GM12878 (cell line): Measurements from ENCODE around the gene C16orf74. TPM values are rescaled to one million over a fixed set of nuclear protein-coding genes. Genes with fewer than 3 reads are reported as not detected.

ENCODE experiments used
- ATAC-seq: fragments of 200-7000 bp; cut with Tn5 transposase; 3 replicates; pipeline ENCODE4 v1.9.1; 2020; ENCODE audit warnings: mild to moderate bottlenecking, moderate library complexity
- BruUV-seq: library from RNA; stranded (reverse); fragments of 400-500 nt; replicated peaks from 2 replicates; lab custom pipeline; 2021; lab: Mats Ljungman, UMichigan
- CTCF ChIA-PET: fragments of 300-600 bp; sonication (Branson Sonifier 250); formaldehyde crosslinking; extraction: SDS; loops from one replicate; lab custom pipeline; 2021; ENCODE audit warnings: inconsistent platforms; lab: Yijun Ruan, JAX
- POLR2A ChIA-PET: fragments of 350-600 bp; formaldehyde crosslinking; extraction: SDS; loops from one replicate; lab custom pipeline; 2021; ENCODE audit warnings: inconsistent platforms; lab: Charles Lee
- RAD21 ChIA-PET: fragments of 300-600 bp; sonication (Branson Sonifier 250); formaldehyde crosslinking; loops from one replicate; lab custom pipeline; 2023; ENCODE audit warnings: antibody characterized with exemption; ENCODE audit not compliant: unreplicated experiment; lab: Charles Lee
- SMC1A ChIA-PET: fragments of 300-600 bp; sonication (Branson Sonifier 250); formaldehyde crosslinking; loops from one replicate; lab custom pipeline; 2023; ENCODE audit not compliant: unreplicated experiment, uncharacterized antibody; lab: Charles Lee
- DNase-seq: peaks from one replicate; pipeline ENCODE4 v3.0.0-alpha.2; 2011; ENCODE audit warnings: low read depth, low spot score
- FAIRE-seq: peaks from 3 replicates; lab custom pipeline; 2011; peaks lifted over from hg19 to GRCh38; lab: Jason Lieb, UNC
- H2AFZ ChIP-seq: 2 replicates; pipeline ENCODE4 v1.6.0; 2011; ENCODE audit warnings: low read depth, low read length, control low read depth; ENCODE audit not compliant: control insufficient read depth
- H3K27ac ChIP-seq: 2 replicates; pipeline ENCODE4 v1.5.1; 2011; ENCODE audit warnings: control low read depth; ENCODE audit not compliant: control insufficient read depth, insufficient read depth
- H3K27me3 ChIP-seq, 2 experiments: replicated peaks in 1 of 2; 2 replicates each; pipeline versions ENCODE4 v1.6.0 to v1.6.1; 2011; ENCODE audit warnings: low read length in 1 of 2; ENCODE audit not compliant: control insufficient read depth in 2 of 2, insufficient read depth in 2 of 2
- H3K36me3 ChIP-seq, 2 experiments: 2 replicates each; pipeline ENCODE4 v1.5.1; 2011; ENCODE audit warnings: low read length in 1 of 2; ENCODE audit not compliant: control insufficient read depth in 2 of 2, insufficient read depth in 2 of 2
- H3K4me1 ChIP-seq: 2 replicates; pipeline ENCODE4 v1.6.1; 2011; ENCODE audit warnings: mild to moderate bottlenecking, low read length, moderate library complexity, mixed read lengths; ENCODE audit not compliant: control insufficient read depth, insufficient read depth
- H3K4me2 ChIP-seq: 2 replicates; pipeline ENCODE4 v1.6.0; 2011; ENCODE audit warnings: control low read depth; ENCODE audit not compliant: control insufficient read depth, insufficient read depth
- H3K4me3 ChIP-seq: fragments of 200-600 bp; sonication (generic); 2 replicates; pipeline ENCODE4 v1.5.1; 2016
- H3K79me2 ChIP-seq: 2 replicates; pipeline ENCODE4 v1.6.0; 2011; ENCODE audit warnings: low read length; ENCODE audit not compliant: control insufficient read depth, insufficient read depth
- H3K9ac ChIP-seq: 2 replicates; pipeline ENCODE4 v1.8.0; 2011; ENCODE audit warnings: low read length, control low read depth, mixed read lengths; ENCODE audit not compliant: control insufficient read depth, insufficient read depth
- H3K9me3 ChIP-seq: replicated peaks from 3 replicates; pipeline ENCODE4 v1.5.1; 2011; ENCODE audit warnings: mild to moderate bottlenecking, low read length; ENCODE audit not compliant: control insufficient read depth, insufficient read depth
- H4K20me1 ChIP-seq: 2 replicates; pipeline ENCODE4 v1.6.0; 2011; ENCODE audit not compliant: control insufficient read depth, insufficient read depth
- BCL3 ChIP-seq: IDR thresholded peaks from 2 replicates; pipeline ENCODE4 v1.6.1; 2011; ENCODE audit warnings: borderline replicate concordance, low read depth, mild to moderate bottlenecking, moderate library complexity, low read length; ENCODE audit not compliant: insufficient read depth, poor library complexity, severe bottlenecking
- CBX5 ChIP-seq: sonication (generic); IDR thresholded peaks from 2 replicates; pipeline ENCODE4 v1.6.1; 2016; ENCODE audit warnings: low read depth, moderate library complexity, mild to moderate bottlenecking, inconsistent platforms
- FOS ChIP-seq: IDR thresholded peaks from 3 replicates; pipeline ENCODE4 v1.6.1; 2011; ENCODE audit warnings: borderline replicate concordance; ENCODE audit not compliant: insufficient read length; ENCODE audit errors: extremely low read depth
- JUNB ChIP-seq: IDR thresholded peaks from 2 replicates; pipeline ENCODE4 v1.6.1; 2016; ENCODE audit warnings: antibody characterized with exemption, mild to moderate bottlenecking
- KDM1A ChIP-seq: fragments of 200-600 bp; sonication (generic); IDR thresholded peaks from 2 replicates; pipeline ENCODE4 v1.6.1; 2016; ENCODE audit warnings: borderline replicate concordance
- LARP7 ChIP-seq: fragments of 450-650 bp; IDR thresholded peaks from 2 replicates; pipeline ENCODE4 v1.6.1; 2017; ENCODE audit warnings: mild to moderate bottlenecking
- PAX8 ChIP-seq: fragments of 450-650 bp; IDR thresholded peaks from 2 replicates; pipeline ENCODE4 v1.6.1; 2017; ENCODE audit warnings: mild to moderate bottlenecking, moderate library complexity
- PML ChIP-seq: IDR thresholded peaks from 2 replicates; pipeline ENCODE4 v1.6.1; 2012; ENCODE audit warnings: low read length, inconsistent platforms
- POLR2A ChIP-seq: IDR thresholded peaks from 2 replicates; pipeline ENCODE4 v1.6.1; 2011; ENCODE audit warnings: low read depth, mild to moderate bottlenecking, low read length
- POLR2AphosphoS2 ChIP-seq: IDR thresholded peaks from 2 replicates; pipeline ENCODE4 v1.6.1; 2011; ENCODE audit warnings: low read depth, mild to moderate bottlenecking, low read length, improper control_type of control experiment, moderate library complexity
- POU2F2 ChIP-seq: IDR thresholded peaks from 3 replicates; pipeline ENCODE4 v1.6.1; 2011; ENCODE audit warnings: low read depth, mild to moderate bottlenecking, low read length, borderline replicate concordance
- PRDM15 ChIP-seq: fragments of 450-650 bp; formaldehyde crosslinking; IDR thresholded peaks from 2 replicates; pipeline ENCODE4 v1.4.0; 2020; ENCODE audit warnings: mild to moderate bottlenecking, moderate library complexity
- RAD21 ChIP-seq: IDR thresholded peaks from 2 replicates; pipeline ENCODE4 v1.6.1; 2011; ENCODE audit warnings: mild to moderate bottlenecking, low read depth, low read length, moderate library complexity; ENCODE audit not compliant: insufficient read depth
- RAD51 ChIP-seq: fragments of 450-650 bp; IDR thresholded peaks from 2 replicates; pipeline ENCODE4 v1.6.1; 2016; ENCODE audit warnings: moderate library complexity, mild to moderate bottlenecking, inconsistent platforms
- RELA ChIP-seq: fragments of 450-650 bp; IDR thresholded peaks from 2 replicates; pipeline ENCODE4 v1.8.0; 2014; ENCODE audit warnings: borderline replicate concordance; ENCODE audit not compliant: partially characterized antibody
- RFX5 ChIP-seq: IDR thresholded peaks from 2 replicates; pipeline ENCODE4 v1.6.1; 2011; ENCODE audit warnings: low read depth, low read length, improper control_type of control experiment
- SIN3A ChIP-seq: IDR thresholded peaks from 2 replicates; pipeline ENCODE4 v1.6.1; 2012; ENCODE audit warnings: low read depth, low read length, improper control_type of control experiment
- SMARCA5 ChIP-seq: fragments of 450-650 bp; IDR thresholded peaks from 2 replicates; pipeline ENCODE4 v1.6.1; 2017; ENCODE audit warnings: mild to moderate bottlenecking
- SPI1 ChIP-seq: IDR thresholded peaks from 2 replicates; pipeline ENCODE4 v1.6.1; 2011; ENCODE audit warnings: low read depth, mild to moderate bottlenecking, low read length, moderate library complexity, borderline replicate concordance; ENCODE audit not compliant: insufficient read depth
- STAT1 ChIP-seq: fragments of 450-650 bp; conservative IDR thresholded peaks from 2 replicates; pipeline ENCODE4 v1.6.1; 2014; ENCODE audit warnings: antibody characterized with exemption, mild to moderate bottlenecking
- STAT3 ChIP-seq: IDR thresholded peaks from 2 replicates; pipeline ENCODE4 v1.6.1; 2011; ENCODE audit warnings: low read depth, low read length, improper control_type of control experiment
- TCF12 ChIP-seq: IDR thresholded peaks from 2 replicates; pipeline ENCODE4 v1.6.1; 2011; ENCODE audit warnings: low read depth, mild to moderate bottlenecking, low read length
- ZBED1 ChIP-seq: IDR thresholded peaks from 2 replicates; pipeline ENCODE4 v1.6.1; 2016; ENCODE audit warnings: borderline replicate concordance
- ZNF207 ChIP-seq: fragments of 450-650 bp; IDR thresholded peaks from 2 replicates; pipeline ENCODE4 v1.6.1; 2014; ENCODE audit warnings: antibody characterized with exemption, mild to moderate bottlenecking, borderline replicate concordance
- WGBS: methylation state at CpG from one replicate; pipeline ENCODE4 v1.1.6; 2016; ENCODE audit warnings: low lambda C conversion rate; ENCODE audit not compliant: insufficient replicate concordance, insufficient coverage; ENCODE audit errors: missing lambda C conversion rate; 5-methylcytosine and 5-hydroxymethylcytosine counted together
- in situ Hi-C: fragments of 300-500 bp; cut with MboI; formaldehyde crosslinking; loops from 9 replicates; pipeline ENCODE4 v1.14.3; 2018; ENCODE audit warnings: mixed read lengths
- intact Hi-C: fragments of 100-400 bp; cut with micrococcal nuclease; formaldehyde crosslinking; loops from one replicate; pipeline ENCODE4 v1.14.2; 2022; ENCODE audit not compliant: unreplicated experiment
- polyA plus RNA-seq, 11 experiments: library from polyadenylated mRNA; depleted of rRNA in 4 of 11; unstranded in 6 of 11; stranded (reverse) in 5 of 11; fragments of >200 nt; fragmentation: Nextera tagmentation in 4 of 11; fragmentation: Illumina TruSeq in 1 of 11; extraction: Ambion mirVana in 4 of 11; extraction: Trizol in 1 of 11; gene quantifications; 1 replicate in 1 of 11; 2 replicates in 10 of 11; pipeline versions ENCODE4 v1.2.1 to v1.2.3, GENCODE V29; 2011 to 2016; ENCODE audit warnings: inconsistent platforms in 2 of 11, missing spikeins in 2 of 11, low read depth in 1 of 11
- total RNA-seq, 4 experiments: library from RNA; depleted of rRNA in 3 of 4; stranded (reverse); fragments of >200 nt in 3 of 4; fragmentation: Illumina TruSeq in 1 of 4; extraction: Trizol in 1 of 4; gene quantifications; 2 replicates each; pipeline versions ENCODE4 v1.2.1 to v1.2.3, GENCODE V29; 2013 to 2021

C16orf74 gene
- total and polyA plus RNA-seq, 10 of the 15 experiments (the other 5 are each of a cell fraction or from before 2014, with no cell fraction given), result 0.23 to 20.1 (median 6.8) TPM

GRCh38 chr16:85765211-85765610 lies 14.3 kb upstream of the C16orf74 start (continued):
- TF ChIP-seq CBX5 (no peak), POLR2AphosphoS2 (no peak), BCL3 (no peak), SMARCA5 (no peak), LARP7 (no peak), POLR2A (no peak), SIN3A (no peak), ZBED1 (no peak), RAD21 (no peak), STAT3 (no peak), PAX8 (no peak)

GRCh38 chr16:85763616-85764015 lies 12.7 kb upstream of the C16orf74 start:
- SMC1A ChIA-PET, result no interaction called here
- FAIRE-seq (no peak), DNase-seq (no peak), ATAC-seq (no peak)
- Histone ChIP-seq H3K9ac (no peak overlapping the region), H3K9me3 (no peaks in the 10 kb centered on the region), H3K27me3 (no peaks in the 10 kb centered on the region), H3K79me2 (no peaks in the 10 kb centered on the region), H3K27ac (no peak overlapping the region), H3K4me1 (peaks cover 11% of the 10 kb centered on the region), H3K4me3 (no peak overlapping the region), H3K36me3 (no peaks in the 10 kb centered on the region), H2AFZ (no peak overlapping the region), H3K4me2 (no peak overlapping the region), H4K20me1 (no peaks in the 10 kb centered on the region)
- CTCF ChIA-PET, result no interaction called here
- WGBS, result 69% methylated on average over 2 of the region's 2 CpGs
- in situ Hi-C loops (no loop called here), intact Hi-C loops (no loop called here)
- BruUV-seq, result no TSS peak
- RAD21 ChIA-PET, result no interaction called here
- TF ChIP-seq KDM1A (no peak), JUNB (no peak), SPI1 (no peak), TCF12 (no peak), FOS (no peak), POU2F2 (no peak), STAT1 (no peak), ZNF207 (no peak), RFX5 (no peak), PML (no peak), PRDM15 (CRISPR knock-in tag) (no peak), RAD51 (no peak), RELA (no peak), RAD21 (no peak)
- POLR2A ChIA-PET, result no interaction called here
